D341Med (cell line): ENCODE data around the gene SAA1.

Experiments used
- DNase-seq: peaks from one replicate; pipeline ENCODE4 v3.0.0; 2012; ENCODE audit warnings: low spot score

SAA1 gene

GRCh38 chr11:18310800-18311340, 44.8 kb downstream of the SAA1 start:
- no peak for DNase-seq

- DNase-seq = no peak
Measured at GRCh38 chr11:18312012-18312411, 45.9 kb downstream of the SAA1 start.

- DNase-seq = no peak
Measured at GRCh38 chr11:18312663-18313420, 46.8 kb downstream of the SAA1 start.

- DNase-seq = no peak
Measured at GRCh38 chr11:18313965-18314763, 48.1 kb downstream of the SAA1 start.

- DNase-seq = no peak
Measured at GRCh38 chr11:18314784-18315523, 48.9 kb downstream of the SAA1 start.

- DNase-seq = no peak
Measured at GRCh38 chr11:18315893-18316292, 49.8 kb downstream of the SAA1 start.

GRCh38 chr11:18317551-18317950, 51.5 kb downstream of the SAA1 start:
- DNase-seq = no peak
